Astrocyte (in vitro differentiated cells and primary cell): ENCODE data around the gene ENOX2. TPM values are rescaled to one million over a fixed set of nuclear protein-coding genes. Genes with fewer than 3 reads are reported as not detected.
A peak's percentile ranks its signal among the peaks of the same experiment; 100 is the strongest.

Experiments
- DNase-seq: peaks from one replicate; pipeline ENCODE4 v3.0.0-alpha.2; 2010; ENCODE audit warnings: low read depth
- FAIRE-seq: peaks from 2 replicates; lab custom pipeline; 2011; peaks lifted over from hg19 to GRCh38; lab: Jason Lieb, UNC
- H2AFZ ChIP-seq: 2 replicates; pipeline ENCODE4 v1.6.0; 2012; ENCODE audit warnings: low read depth, low read length, inconsistent platforms
- H3K27ac ChIP-seq: 2 replicates; pipeline ENCODE4 v1.5.1; 2011; ENCODE audit warnings: low read depth, low read length, inconsistent platforms
- H3K27me3 ChIP-seq: 2 replicates; pipeline ENCODE4 v1.6.0; 2011; ENCODE audit warnings: low read length, inconsistent platforms; ENCODE audit not compliant: insufficient read depth
- H3K36me3 ChIP-seq: 2 replicates; pipeline ENCODE4 v1.5.1; 2011; ENCODE audit warnings: low read length, inconsistent platforms; ENCODE audit not compliant: insufficient read depth
- H3K4me1 ChIP-seq: 2 replicates; pipeline ENCODE4 v1.5.1; 2011; ENCODE audit warnings: low read length, inconsistent platforms; ENCODE audit not compliant: insufficient read depth
- H3K4me2 ChIP-seq: 2 replicates; pipeline ENCODE4 v1.6.0; 2012; ENCODE audit warnings: low read length, inconsistent platforms
- H3K4me3 ChIP-seq: 2 replicates; pipeline ENCODE4 v1.5.1; 2011; ENCODE audit warnings: low read depth, mild to moderate bottlenecking, low read length, inconsistent platforms; ENCODE audit not compliant: insufficient read depth
- H3K79me2 ChIP-seq: 2 replicates; pipeline ENCODE4 v1.6.0; 2012; ENCODE audit warnings: mild to moderate bottlenecking, low read length, inconsistent platforms; ENCODE audit not compliant: insufficient read depth
- H3K9ac ChIP-seq: 2 replicates; pipeline ENCODE4 v1.6.0; 2012; ENCODE audit warnings: mild to moderate bottlenecking, low read length, inconsistent platforms
- H3K9me3 ChIP-seq: 2 replicates; pipeline ENCODE4 v1.5.1; 2012; ENCODE audit warnings: low read depth, mild to moderate bottlenecking, low read length, inconsistent platforms; ENCODE audit not compliant: insufficient read depth
- H4K20me1 ChIP-seq: 2 replicates; pipeline ENCODE4 v1.6.0; 2012; ENCODE audit warnings: low read length, inconsistent platforms; ENCODE audit not compliant: insufficient read depth
- H3K27ac Mint-ChIP-seq: one replicate; pipeline ENCODE4 v1.8.0; 2021; ENCODE audit warnings: mild to moderate bottlenecking, mixed read lengths; ENCODE audit not compliant: unreplicated experiment
- H3K27me3 Mint-ChIP-seq: one replicate; pipeline ENCODE4 v1.8.0; 2021; ENCODE audit warnings: low read depth, mixed read lengths; ENCODE audit not compliant: unreplicated experiment
- H3K36me3 Mint-ChIP-seq: one replicate; pipeline ENCODE4 v1.8.0; 2021; ENCODE audit warnings: low read depth, mixed read lengths; ENCODE audit not compliant: unreplicated experiment
- H3K4me1 Mint-ChIP-seq: one replicate; pipeline ENCODE4 v1.8.0; 2021; ENCODE audit warnings: low read depth, mixed read lengths; ENCODE audit not compliant: unreplicated experiment
- H3K4me3 Mint-ChIP-seq: one replicate; pipeline ENCODE4 v1.8.0; 2021; ENCODE audit warnings: mild to moderate bottlenecking, moderate library complexity, mixed read lengths; ENCODE audit not compliant: unreplicated experiment
- H3K9me3 Mint-ChIP-seq: one replicate; pipeline ENCODE4 v1.8.0; 2021; ENCODE audit warnings: mild to moderate bottlenecking, mixed read lengths; ENCODE audit not compliant: unreplicated experiment
- EZH2 ChIP-seq: IDR thresholded peaks from 2 replicates; pipeline ENCODE4 v1.6.1; 2012; ENCODE audit warnings: mild to moderate bottlenecking, low read length, inconsistent platforms; ENCODE audit not compliant: insufficient read depth
- total RNA-seq: library from RNA; stranded (reverse); gene quantifications from 2 replicates; pipeline ENCODE4 v1.2.1, GENCODE V29; 2021
- TF ChIP-seq, protein P1 (sequence below): IDR thresholded peaks from 2 replicates; pipeline ENCODE4 v1.5.1; 2011; ENCODE audit warnings: low read depth, mild to moderate bottlenecking, inconsistent platforms, low read length, moderate library complexity; ENCODE audit not compliant: insufficient read depth

The ENOX2 gene
- total RNA-seq, 1 donor from 2014 or later, result 9.4 TPM

GRCh38 chrX:130915302-130915701, 12.3 kb upstream of the ENOX2 start:
- TF ChIP-seq, protein P1, sequence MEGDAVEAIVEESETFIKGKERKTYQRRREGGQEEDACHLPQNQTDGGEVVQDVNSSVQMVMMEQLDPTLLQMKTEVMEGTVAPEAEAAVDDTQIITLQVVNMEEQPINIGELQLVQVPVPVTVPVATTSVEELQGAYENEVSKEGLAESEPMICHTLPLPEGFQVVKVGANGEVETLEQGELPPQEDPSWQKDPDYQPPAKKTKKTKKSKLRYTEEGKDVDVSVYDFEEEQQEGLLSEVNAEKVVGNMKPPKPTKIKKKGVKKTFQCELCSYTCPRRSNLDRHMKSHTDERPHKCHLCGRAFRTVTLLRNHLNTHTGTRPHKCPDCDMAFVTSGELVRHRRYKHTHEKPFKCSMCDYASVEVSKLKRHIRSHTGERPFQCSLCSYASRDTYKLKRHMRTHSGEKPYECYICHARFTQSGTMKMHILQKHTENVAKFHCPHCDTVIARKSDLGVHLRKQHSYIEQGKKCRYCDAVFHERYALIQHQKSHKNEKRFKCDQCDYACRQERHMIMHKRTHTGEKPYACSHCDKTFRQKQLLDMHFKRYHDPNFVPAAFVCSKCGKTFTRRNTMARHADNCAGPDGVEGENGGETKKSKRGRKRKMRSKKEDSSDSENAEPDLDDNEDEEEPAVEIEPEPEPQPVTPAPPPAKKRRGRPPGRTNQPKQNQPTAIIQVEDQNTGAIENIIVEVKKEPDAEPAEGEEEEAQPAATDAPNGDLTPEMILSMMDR, result no peak
- TF ChIP-seq EZH2, result no peak
- Histone ChIP-seq H3K9ac (no peak overlapping the region), H2AFZ (no peak overlapping the region), H3K4me2 (no peak overlapping the region), H3K4me1 (no peaks in the 10 kb centered on the region), H3K79me2 (no peaks in the 10 kb centered on the region), H3K36me3 (no peaks in the 10 kb centered on the region), H3K4me3 (no peak overlapping the region), H3K27me3 (no peaks in the 10 kb centered on the region), H4K20me1 (no peaks in the 10 kb centered on the region), H3K9me3 (no peaks in the 10 kb centered on the region), H3K27ac (no peak overlapping the region)
- no peaks in the 10 kb centered on the region for H3K9me3 Mint-ChIP-seq
- H3K36me3 Mint-ChIP-seq, result no peaks in the 10 kb centered on the region
- H3K27ac Mint-ChIP-seq, result no peak overlapping the region
- no peak for FAIRE-seq
- H3K4me3 Mint-ChIP-seq, result no peak overlapping the region
- no peak for DNase-seq
- H3K27me3 Mint-ChIP-seq, result no peaks in the 10 kb centered on the region
- H3K4me1 Mint-ChIP-seq, result no peaks in the 10 kb centered on the region

GRCh38 chrX:130909469-130910136, 6.6 kb upstream of the ENOX2 start:
- Mint-ChIP-seq H3K9me3 (no peaks in the 10 kb centered on the region), H3K27ac (no peak overlapping the region), H3K4me1 (no peaks in the 10 kb centered on the region), H3K27me3 (no peaks in the 10 kb centered on the region), H3K36me3 (no peaks in the 10 kb centered on the region), H3K4me3 (no peak overlapping the region)
- Histone ChIP-seq H3K36me3 (no peaks in the 10 kb centered on the region), H3K4me1 (no peaks in the 10 kb centered on the region), H3K4me3 (no peak overlapping the region), H3K27ac (no peak overlapping the region), H3K27me3 (no peaks in the 10 kb centered on the region), H3K9ac (no peak overlapping the region), H2AFZ (no peak overlapping the region), H3K4me2 (no peak overlapping the region), H3K9me3 (no peaks in the 10 kb centered on the region), H4K20me1 (no peaks in the 10 kb centered on the region), H3K79me2 (no peaks in the 10 kb centered on the region)
- no peak for TF ChIP-seq EZH2
- TF ChIP-seq, protein P1, result no peak
- peak; percentile 82 for FAIRE-seq
- peak; percentile 25 for DNase-seq

GRCh38 chrX:130906776-130907175, 3.8 kb upstream of the ENOX2 start:
- Mint-ChIP-seq H3K27me3 (no peaks in the 10 kb centered on the region), H3K36me3 (no peaks in the 10 kb centered on the region), H3K4me3 (no peak overlapping the region), H3K9me3 (no peaks in the 10 kb centered on the region), H3K4me1 (peaks cover 2% of the 10 kb centered on the region), H3K27ac (no peak overlapping the region)
- peaks cover 2% of the 10 kb centered on the region for H3K4me1 ChIP-seq
- FAIRE-seq (no peak), DNase-seq (no peak)
- no peak overlapping the region for H3K4me2 ChIP-seq
- peaks cover 4% of the 10 kb centered on the region for H3K79me2 ChIP-seq
- H4K20me1 ChIP-seq, result no peaks in the 10 kb centered on the region
- no peaks in the 10 kb centered on the region for H3K9me3 ChIP-seq
- no peak overlapping the region for H2AFZ ChIP-seq
- TF ChIP-seq, protein P1, result no peak
- no peak for TF ChIP-seq EZH2
- no peak overlapping the region for H3K9ac ChIP-seq
- no peak overlapping the region for H3K27ac ChIP-seq
- H3K27me3 ChIP-seq, result no peaks in the 10 kb centered on the region
- H3K4me3 ChIP-seq, result no peak overlapping the region
- no peaks in the 10 kb centered on the region for H3K36me3 ChIP-seq
